Stimulated activated CD4-positive, alpha-beta T cell treated with anti-CD3 and anti-CD28 coated beads, TNF-alpha, amount 100 ng/mL, for 1 hour (primary cell): ENCODE data around the gene MTARC2.
A peak's percentile ranks its signal among the peaks of the same experiment; 100 is the strongest.
"Not testable (repeated sequence)": the region's sequence is repeated elsewhere in the genome, so short reads cannot be mapped to it uniquely, and the experiment has no call there.

Experiments used
- DNase-seq, 3 donors: peaks; one replicate each; pipeline ENCODE4 v3.0.0-alpha.2; 2020; ENCODE audit warnings: low read depth in 3 of 3, low spot score in 1 of 3

The MTARC2 gene

GRCh38 chr1:220732137-220732536 is 16.0 kb upstream of the MTARC2 start:
- no peak for DNase-seq

- DNase-seq: no peak
Measured at GRCh38 chr1:220732621-220733020, 15.5 kb upstream of the MTARC2 start.

DNA sequence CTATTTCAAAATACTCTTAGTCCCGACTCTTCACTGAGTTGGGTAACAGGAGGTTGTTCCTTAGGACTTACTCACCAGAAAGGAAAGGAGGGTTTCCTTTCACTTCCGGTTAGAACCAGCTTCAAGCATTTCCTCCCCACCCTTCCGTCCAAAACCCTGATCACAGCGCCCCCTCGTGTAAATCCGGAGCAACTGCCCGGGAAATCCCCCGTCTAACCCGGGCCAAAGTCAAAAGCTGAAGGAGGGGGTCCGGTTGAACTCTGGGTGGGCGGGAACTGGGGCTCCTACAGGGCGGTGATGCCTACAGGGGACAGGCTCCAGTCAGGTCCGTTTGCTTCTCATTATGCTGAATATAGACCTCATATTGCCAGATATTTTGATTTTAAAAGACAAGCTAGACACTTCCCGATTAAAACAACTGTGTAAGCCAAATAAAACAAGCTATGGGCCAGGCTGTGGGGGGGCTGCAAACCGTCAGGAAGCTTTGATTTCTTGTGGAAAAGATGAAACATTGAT is 15.0 kb upstream of the MTARC2 start:
- DNase-seq: peak; percentile 16 to 59 (median 52)

DNA sequence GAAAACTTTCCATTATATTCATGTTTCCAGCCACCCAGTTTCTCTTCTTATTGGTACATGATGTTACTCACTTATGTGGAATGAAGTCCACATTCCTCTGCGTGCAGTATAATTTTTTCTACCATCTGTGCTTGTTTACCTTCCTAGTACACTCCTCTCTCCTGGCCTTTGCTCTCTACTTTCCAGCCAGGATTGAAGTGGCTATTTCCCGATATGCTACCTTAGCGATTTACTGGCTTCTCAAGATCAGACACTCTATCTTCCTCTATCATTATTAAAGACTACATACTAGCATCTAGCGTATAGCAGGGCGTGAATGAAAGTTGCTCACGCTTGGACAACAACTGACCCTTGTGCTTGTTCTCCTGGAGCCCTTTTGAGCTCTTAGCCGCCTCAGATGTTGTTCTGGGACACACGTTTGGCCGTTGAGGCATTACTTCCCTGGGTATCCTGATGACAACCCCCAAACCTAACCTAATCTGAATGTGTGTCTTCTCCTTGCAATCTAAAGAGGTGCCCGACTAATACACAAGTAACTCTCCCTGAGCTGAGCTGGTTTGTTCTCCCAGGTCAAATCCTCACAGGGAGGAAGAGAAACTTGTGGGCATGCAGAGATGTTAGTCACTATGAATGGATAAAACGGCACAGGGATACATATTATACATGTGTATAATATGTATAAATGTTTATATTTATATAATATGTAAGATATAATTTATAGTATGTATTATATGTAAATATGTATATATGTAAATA is 13.4 kb upstream of the MTARC2 start:
- DNase-seq: no peak

DNA sequence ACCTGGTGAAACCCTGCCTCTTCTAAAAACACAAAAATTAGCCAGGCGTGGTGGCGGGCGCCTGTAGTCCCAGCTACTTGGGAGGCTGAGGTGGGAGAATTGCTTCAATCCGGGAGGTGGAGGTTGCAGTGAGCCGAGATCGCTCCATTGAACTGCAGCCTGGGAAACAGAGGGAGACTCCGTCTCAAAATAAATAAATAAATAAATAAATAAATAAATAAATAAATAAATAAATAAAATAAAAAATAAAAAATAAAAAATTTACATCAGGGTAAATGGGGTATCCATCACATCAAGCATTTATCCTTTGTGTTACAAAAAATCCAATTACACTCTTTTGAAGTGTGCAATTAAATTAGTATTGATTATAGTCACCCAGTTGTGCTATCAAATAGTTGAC is 11.8 kb upstream of the MTARC2 start:
- not testable (repeated sequence) for DNase-seq

- no peak for DNase-seq
Measured at GRCh38 chr1:220741349-220741748, 6.8 kb upstream of the MTARC2 start.

DNA sequence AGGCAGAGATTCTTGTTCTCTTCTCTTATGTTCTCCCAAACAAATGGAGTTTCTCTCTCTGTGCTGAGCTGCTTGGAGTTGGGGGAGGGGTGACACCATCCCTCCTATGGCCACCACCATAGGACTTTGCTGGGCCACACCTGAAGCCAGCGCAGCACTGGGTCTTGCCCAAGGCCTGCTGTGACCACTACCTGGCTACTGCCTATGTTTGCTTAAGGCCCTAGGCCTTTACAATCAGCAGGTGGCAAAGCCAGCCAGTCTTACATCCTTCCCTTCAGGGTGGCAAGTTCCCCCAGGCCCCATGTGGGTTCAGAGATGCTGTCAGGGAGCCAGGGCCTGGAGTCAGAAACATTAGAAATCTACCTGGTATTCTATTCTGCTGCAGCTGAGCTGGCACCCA is 6.3 kb upstream of the MTARC2 start:
- no peak for DNase-seq

- no peak for DNase-seq
Measured at GRCh38 chr1:220742520-220742919, 5.6 kb upstream of the MTARC2 start.

DNA sequence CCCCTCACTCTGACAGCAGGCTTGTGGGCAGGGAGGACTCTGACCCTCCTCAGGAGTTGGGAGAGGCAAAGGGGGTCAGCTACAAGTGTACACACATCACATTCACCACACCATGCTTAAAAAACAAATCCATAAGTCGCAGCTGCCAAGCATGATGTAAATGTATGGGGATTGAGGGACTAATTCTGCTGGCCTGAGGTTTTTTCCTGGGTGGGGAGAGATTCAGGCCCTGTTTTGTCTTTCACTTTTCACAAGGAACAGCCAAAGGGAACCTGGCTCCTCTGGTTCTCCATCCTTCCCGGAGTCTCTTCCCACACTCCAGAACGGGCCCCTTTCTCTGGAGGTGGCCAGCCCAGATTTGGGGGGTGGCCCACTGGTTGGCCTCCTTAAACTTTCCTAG is 1.3 kb upstream of the MTARC2 start:
- no peak for DNase-seq

DNA sequence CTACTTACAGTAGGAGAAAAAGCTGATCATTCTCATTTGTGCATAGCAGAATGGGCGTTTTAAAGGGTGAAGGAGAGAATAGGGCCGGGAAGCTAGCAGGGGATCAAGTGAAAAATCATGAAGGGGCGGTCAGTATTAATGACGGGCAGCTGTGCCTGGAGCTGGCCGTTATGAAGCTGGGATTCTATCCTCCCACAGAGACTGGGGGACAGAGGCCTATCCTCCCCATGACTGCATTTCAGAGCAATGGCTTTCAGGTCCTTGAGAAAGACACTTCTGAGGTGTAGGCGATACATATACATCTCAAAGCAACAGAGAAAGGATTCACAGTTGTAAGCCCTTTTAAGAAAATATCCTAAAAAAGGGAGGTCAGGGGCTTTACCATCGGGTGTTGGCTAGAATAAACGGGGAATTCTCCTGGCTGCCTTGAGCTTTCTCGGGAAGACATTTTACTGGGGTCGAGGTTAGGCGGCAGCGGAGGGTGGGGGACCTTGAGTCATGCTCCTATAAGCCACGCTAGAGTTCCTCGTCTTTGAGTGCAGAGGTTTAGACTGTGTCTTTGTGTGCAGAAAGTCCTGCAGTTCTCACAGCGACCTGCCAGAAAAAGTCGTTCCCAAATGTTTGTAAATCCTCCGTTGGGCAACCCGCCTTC is 559 bp upstream of the MTARC2 start:
- no peak for DNase-seq

- DNase-seq: no peak
Measured at GRCh38 chr1:220748936-220749335, 814 bp downstream of the MTARC2 start.

GRCh38 chr1:220750131-220750515 is 2.0 kb downstream of the MTARC2 start:
- no peak for DNase-seq

DNA sequence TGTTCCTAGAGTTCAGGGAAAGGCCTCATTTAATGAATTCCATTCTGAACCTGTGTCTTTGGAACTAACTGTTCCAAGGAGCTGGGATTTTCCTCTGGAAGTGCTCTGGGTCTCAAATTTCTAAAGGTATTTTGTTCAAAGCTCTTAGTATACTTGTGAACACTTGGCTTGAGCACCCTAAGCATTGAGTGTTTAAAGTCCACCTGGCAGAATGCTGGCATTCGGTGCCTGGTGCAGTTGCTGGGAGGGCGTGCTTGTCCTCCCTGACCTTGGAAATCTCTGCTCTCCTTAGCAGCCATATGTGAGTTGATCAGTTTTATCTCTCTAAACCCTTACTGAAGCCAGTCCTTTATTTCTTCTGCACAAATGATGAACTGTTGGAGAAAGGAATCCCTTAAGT is 3.0 kb downstream of the MTARC2 start:
- DNase-seq: no peak

GRCh38 chr1:220754212-220754917 is 6.2 kb downstream of the MTARC2 start:
- DNase-seq: no peak

- no peak for DNase-seq
Measured at GRCh38 chr1:220754918-220755295, 6.8 kb downstream of the MTARC2 start.

DNA sequence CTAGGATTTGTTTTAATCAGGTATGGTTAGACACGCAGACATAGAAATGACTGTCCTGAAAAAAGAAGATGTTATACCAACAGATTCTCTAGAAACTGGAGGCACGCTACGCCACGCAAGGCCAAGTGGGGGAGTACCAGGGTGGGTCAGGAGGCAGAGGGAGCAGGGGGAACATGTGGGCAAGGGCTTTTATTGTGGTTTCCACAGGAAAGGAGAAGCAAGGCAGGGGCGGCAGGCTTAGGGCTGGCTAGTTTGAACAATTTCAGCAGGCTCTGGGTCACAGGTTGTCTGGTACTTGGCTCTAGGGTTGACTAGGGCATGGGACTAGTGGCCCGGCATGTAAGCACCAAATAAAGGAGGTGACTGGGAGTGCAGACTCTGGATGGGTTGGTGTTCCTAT is 7.2 kb downstream of the MTARC2 start:
- DNase-seq: no peak

DNA sequence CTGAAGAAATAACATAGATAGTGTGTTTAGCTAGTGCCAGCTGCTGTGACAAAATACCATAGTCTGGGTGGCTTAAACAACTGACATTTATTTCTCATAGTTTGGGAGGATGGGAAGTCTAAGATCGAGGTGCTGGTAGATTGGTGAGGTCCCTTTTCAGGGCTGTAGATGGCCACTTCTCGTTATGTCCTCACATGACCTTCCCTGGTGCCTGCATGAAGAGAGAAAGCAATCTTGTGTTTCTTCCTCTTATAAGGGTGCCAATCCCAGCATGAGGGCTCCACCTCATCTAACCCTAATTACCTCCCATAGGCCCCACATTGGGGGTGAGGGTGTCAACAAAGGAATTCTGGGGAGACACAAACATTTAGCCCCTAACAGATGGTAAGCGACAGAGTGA is 9.3 kb downstream of the MTARC2 start:
- no peak for DNase-seq

GRCh38 chr1:220759147-220759546 is 11.0 kb downstream of the MTARC2 start:
- no peak for DNase-seq

DNA sequence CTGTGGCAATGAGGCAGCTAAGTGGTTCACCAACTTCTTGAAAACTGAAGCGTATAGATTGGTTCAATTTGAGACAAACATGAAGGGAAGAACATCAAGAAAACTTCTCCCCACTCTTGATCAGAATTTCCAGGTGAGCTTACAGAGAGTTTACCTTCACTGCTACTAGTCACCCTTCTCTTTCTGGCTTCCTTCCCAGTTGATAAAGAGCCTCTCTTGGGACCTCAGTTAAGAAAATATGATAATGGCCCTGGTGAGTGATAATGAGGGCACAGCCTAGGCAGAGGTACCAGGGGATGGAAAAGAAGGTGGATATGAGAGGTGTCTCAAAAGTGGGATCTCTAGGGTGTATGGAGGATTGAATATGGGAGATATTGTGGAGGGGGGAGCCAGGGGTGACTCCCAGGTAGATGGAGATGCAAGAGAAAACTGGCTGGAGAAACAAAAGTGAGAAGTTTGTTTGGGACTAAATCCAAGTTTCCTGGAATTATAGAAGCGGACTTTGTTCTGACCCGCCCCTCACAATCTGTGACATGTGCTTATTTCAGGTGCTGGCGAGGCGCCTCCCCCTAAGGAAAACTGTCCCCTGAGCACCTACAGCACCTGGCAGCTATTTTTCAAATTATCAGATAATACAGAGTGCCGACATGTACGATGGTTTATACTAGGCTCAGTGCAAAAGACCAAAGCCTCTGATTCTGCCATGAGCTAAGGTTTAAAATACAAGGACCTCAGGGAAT is 13.7 kb downstream of the MTARC2 start:
- no peak for DNase-seq

GRCh38 chr1:220764757-220765156 is 16.6 kb downstream of the MTARC2 start:
- no peak for DNase-seq

DNA sequence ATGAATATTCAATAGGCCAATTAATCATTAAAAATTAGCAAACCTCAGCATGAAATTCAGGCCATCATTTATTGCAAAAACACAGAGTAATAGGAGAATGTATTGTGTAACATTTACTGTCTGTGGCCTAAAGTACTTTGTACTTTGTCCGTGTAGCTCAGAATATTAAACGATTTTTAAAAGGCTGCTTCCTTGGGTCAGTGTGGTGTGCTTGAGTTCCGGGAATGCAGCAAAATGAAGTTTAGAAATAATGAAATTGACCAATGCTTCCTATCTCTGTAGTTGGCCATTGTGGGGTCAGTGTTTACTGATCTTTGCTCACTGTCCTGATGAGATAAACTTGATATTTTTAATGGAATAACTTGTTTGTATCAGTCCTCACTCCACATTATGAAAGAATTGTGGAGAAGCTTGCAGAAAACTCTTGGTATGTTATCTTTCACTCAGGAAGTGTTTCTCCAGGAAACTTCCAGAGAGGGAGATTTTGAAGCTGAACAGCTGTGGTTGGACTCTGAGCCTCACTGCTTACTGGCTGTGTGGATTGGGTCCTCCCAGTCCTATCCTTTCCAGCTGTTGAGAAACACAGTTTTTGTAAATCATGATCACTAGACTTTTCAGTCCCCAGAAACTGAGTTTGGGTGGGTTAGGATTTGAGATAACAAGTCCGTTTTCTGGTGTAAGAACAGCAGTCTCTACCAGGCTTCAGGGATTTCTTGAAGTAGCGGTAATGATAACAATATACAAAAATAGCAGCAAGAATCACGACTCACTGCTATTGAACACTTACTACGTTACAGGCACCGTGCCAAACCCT is 19.4 kb downstream of the MTARC2 start:
- no peak for DNase-seq
